ENCODE data around the gene PELI2.

Gene PELI2

DNA sequence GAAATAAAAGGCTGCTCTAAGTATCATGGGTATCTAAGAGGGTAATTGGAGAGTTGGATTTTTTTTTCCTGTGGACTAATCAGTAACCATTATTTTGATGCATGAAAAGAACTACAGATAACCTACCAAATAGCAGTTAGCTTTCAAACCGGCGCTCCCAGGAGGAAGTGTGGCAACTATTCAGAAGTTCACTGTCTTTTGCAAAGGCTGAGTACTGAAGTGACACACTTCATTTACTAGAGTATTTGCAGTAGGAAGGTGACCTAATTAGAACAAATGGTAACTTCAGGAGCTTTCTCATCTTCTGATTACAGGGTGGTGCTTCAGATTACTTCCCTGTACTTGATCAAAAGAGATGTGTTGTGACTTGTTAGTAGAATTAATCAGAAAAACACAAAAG lies 87.7 kb downstream of the PELI2 start:
- no peak overlapping the region for H3K27ac ChIP-seq
- H3K36me3 ChIP-seq (ENCODE audit: insufficient read depth): no peaks in the 10 kb centered on the region
- no peak overlapping the region for H2AFZ ChIP-seq (ENCODE audit: low read depth)
- no peak overlapping the region for H3K4me2 ChIP-seq
- no peak overlapping the region for H3K4me3 ChIP-seq (IDR thresholded peaks at IDR 0.05; ENCODE audit: insufficient read depth, low read depth, low read length)
- TF ChIP-seq, protein P1, sequence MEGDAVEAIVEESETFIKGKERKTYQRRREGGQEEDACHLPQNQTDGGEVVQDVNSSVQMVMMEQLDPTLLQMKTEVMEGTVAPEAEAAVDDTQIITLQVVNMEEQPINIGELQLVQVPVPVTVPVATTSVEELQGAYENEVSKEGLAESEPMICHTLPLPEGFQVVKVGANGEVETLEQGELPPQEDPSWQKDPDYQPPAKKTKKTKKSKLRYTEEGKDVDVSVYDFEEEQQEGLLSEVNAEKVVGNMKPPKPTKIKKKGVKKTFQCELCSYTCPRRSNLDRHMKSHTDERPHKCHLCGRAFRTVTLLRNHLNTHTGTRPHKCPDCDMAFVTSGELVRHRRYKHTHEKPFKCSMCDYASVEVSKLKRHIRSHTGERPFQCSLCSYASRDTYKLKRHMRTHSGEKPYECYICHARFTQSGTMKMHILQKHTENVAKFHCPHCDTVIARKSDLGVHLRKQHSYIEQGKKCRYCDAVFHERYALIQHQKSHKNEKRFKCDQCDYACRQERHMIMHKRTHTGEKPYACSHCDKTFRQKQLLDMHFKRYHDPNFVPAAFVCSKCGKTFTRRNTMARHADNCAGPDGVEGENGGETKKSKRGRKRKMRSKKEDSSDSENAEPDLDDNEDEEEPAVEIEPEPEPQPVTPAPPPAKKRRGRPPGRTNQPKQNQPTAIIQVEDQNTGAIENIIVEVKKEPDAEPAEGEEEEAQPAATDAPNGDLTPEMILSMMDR (conservative IDR thresholded peaks at IDR 0.05; ENCODE audit: low read depth, low read length): no peak
- no peak overlapping the region for H3K9ac ChIP-seq
- no peaks in the 10 kb centered on the region for H4K20me1 ChIP-seq (ENCODE audit: insufficient read depth)
- H3K79me2 ChIP-seq (ENCODE audit: insufficient read depth, low read depth): no peaks in the 10 kb centered on the region
- no peaks in the 10 kb centered on the region for H3K27me3 ChIP-seq (ENCODE audit: insufficient read depth, low read depth)
- H3K4me1 ChIP-seq (ENCODE audit: low read depth, poor library complexity, severe bottlenecking): peaks cover 40% of the 10 kb centered on the region

DNA sequence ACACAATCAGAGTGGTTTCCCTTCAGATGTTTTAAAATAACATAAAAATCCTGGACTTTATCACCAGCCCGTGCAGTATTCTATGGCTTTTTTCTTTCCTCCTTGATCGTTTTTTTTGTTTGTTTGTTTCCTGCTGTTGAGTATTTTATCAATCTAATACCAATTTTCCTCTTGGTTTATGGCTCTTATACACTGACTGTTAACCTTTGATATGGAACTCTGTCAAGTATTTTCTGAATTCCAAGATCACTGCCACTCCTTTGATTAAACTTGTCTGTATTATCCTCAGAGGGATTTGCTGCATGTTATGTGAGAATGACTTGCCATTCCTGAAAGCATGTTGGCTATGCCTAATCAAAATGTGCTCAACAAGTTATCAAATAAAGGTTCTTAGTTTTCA lies 88.4 kb downstream of the PELI2 start:
- Histone ChIP-seq H3K4me2 (no peak overlapping the region), H3K27me3 (ENCODE audit: insufficient read depth, low read depth) (no peaks in the 10 kb centered on the region), H3K36me3 (ENCODE audit: insufficient read depth) (no peaks in the 10 kb centered on the region), H3K4me3 (IDR thresholded peaks at IDR 0.05; ENCODE audit: insufficient read depth, low read depth, low read length) (no peak overlapping the region), H4K20me1 (ENCODE audit: insufficient read depth) (no peaks in the 10 kb centered on the region), H3K4me1 (ENCODE audit: low read depth, poor library complexity, severe bottlenecking) (peaks cover 44% of the 10 kb centered on the region), H3K9ac (no peak overlapping the region), H3K79me2 (ENCODE audit: insufficient read depth, low read depth) (no peaks in the 10 kb centered on the region), H2AFZ (ENCODE audit: low read depth) (no peak overlapping the region), H3K27ac (no peak overlapping the region)
- TF ChIP-seq, protein P1 (conservative IDR thresholded peaks at IDR 0.05; ENCODE audit: low read depth, low read length): no peak

DNA sequence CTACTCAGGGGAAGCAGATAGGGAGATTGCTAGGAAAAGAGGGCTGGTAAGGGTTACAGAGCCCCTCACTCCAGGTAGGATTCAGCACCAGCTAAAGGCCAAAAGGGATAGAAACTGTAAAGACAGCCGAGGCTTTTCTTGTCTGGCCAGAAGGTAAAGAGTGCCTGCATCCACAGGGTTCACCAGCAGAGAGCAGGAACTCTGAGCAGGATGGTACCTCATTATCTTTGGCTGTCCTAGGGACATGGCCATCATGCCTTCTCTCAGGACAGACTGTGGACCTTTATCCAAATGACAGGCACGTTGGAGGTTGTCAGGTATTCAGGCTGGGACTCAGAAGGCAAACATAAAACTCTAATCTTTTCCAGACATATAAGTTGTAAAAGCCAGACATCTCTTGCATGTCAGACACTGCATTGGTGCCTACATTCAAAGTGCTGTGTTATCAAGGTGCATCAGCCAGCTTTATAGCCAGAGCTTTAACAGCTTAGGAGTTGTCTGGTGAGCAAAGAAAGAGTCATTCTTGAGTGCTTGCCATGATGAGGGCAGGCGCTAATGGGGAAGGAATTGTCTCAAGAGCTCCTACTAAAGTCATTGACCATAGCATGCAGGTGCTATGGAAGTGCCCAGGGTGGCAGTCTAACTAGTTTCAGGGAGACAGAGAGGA lies 89.5 kb downstream of the PELI2 start:
- Histone ChIP-seq H3K4me1 (ENCODE audit: low read depth, poor library complexity, severe bottlenecking) (peaks cover 40% of the 10 kb centered on the region), H3K4me3 (IDR thresholded peaks at IDR 0.05; ENCODE audit: insufficient read depth, low read depth, low read length) (no peak overlapping the region), H3K79me2 (ENCODE audit: insufficient read depth, low read depth) (no peaks in the 10 kb centered on the region), H2AFZ (ENCODE audit: low read depth) (no peak overlapping the region), H3K9ac (no peak overlapping the region), H3K36me3 (ENCODE audit: insufficient read depth) (no peaks in the 10 kb centered on the region), H3K27ac (no peak overlapping the region), H3K4me2 (no peak overlapping the region), H3K27me3 (ENCODE audit: insufficient read depth, low read depth) (no peaks in the 10 kb centered on the region), H4K20me1 (ENCODE audit: insufficient read depth) (no peaks in the 10 kb centered on the region)
- TF ChIP-seq, protein P1 (conservative IDR thresholded peaks at IDR 0.05; ENCODE audit: low read depth, low read length): no peak

DNA sequence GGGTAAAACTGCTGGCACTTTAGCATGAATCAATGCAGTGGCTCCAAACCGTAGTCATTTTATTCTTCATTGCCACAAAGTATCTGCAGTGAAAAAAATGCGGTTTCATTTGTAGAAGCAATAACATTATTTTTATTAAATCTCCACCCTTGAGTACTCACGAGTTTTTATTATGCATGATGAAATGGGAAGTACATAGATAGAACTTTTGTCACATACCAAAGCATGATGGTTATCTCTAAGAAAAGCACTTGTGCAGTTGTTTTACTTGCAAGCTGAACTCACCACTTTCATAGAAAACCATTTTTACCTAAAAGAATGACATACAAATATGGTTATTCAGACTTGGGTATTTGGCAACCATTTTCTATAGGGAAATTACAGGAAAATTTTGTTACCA lies 90.3 kb downstream of the PELI2 start:
- H3K4me1 ChIP-seq (ENCODE audit: low read depth, poor library complexity, severe bottlenecking): peaks cover 48% of the 10 kb centered on the region
- no peaks in the 10 kb centered on the region for H3K27me3 ChIP-seq (ENCODE audit: insufficient read depth, low read depth)
- H2AFZ ChIP-seq (ENCODE audit: low read depth): no peak overlapping the region
- TF ChIP-seq, protein P1 (conservative IDR thresholded peaks at IDR 0.05; ENCODE audit: low read depth, low read length): no peak
- no peak overlapping the region for H3K27ac ChIP-seq
- H3K9ac ChIP-seq: no peak overlapping the region
- H3K79me2 ChIP-seq (ENCODE audit: insufficient read depth, low read depth): no peaks in the 10 kb centered on the region
- H3K4me2 ChIP-seq: no peak overlapping the region
- H4K20me1 ChIP-seq (ENCODE audit: insufficient read depth): no peaks in the 10 kb centered on the region
- H3K36me3 ChIP-seq (ENCODE audit: insufficient read depth): no peaks in the 10 kb centered on the region
- H3K4me3 ChIP-seq (IDR thresholded peaks at IDR 0.05; ENCODE audit: insufficient read depth, low read depth, low read length): no peak overlapping the region
